Right lobe of liver (tissue), 6 donors: ENCODE results near the gene ATP5MG. TPM values are rescaled to one million over a fixed set of nuclear protein-coding genes. Genes with fewer than 3 reads are reported as not detected.

ENCODE experiments used
- ATAC-seq, 4 donors: fragments of 200-7000 bp; cut with Tn5 transposase; one replicate each; pipeline ENCODE4 v1.9.1; 2020; ENCODE audit warnings: mild to moderate bottlenecking in 4 of 4, moderate library complexity in 4 of 4
- DNase-seq, 3 donors: peaks; one replicate each; pipeline ENCODE4 v3.0.0-alpha.2; 2020
- H3K27ac ChIP-seq, 3 donors: fragments of 200-600 bp; one replicate each; pipeline ENCODE4 v1.8.0; 2022
- H3K27me3 ChIP-seq, 2 donors: fragments of 200-600 bp; one replicate each; pipeline ENCODE4 v1.8.0; 2022
- H3K36me3 ChIP-seq, 4 donors: fragments of 200-600 bp; sonication (generic) in 1 of 4; one replicate each; pipeline versions ENCODE4 v1.5.1 to v1.8.0; 2017 to 2022; ENCODE audit warnings: control low read depth in 1 of 4
- H3K4me1 ChIP-seq, 4 donors: fragments of 200-600 bp; sonication (generic) in 1 of 4; one replicate each; pipeline versions ENCODE4 v1.5.1 to v1.8.0; 2017 to 2022; ENCODE audit warnings: control low read depth in 1 of 4
- H3K4me3 ChIP-seq, 3 donors: fragments of 200-600 bp; one replicate each; pipeline ENCODE4 v1.8.0; 2022
- H3K9me3 ChIP-seq, 4 donors: fragments of 200-600 bp; sonication (generic) in 1 of 4; one replicate each; pipeline versions ENCODE4 v1.5.1 to v1.8.0; 2017 to 2022; ENCODE audit warnings: control low read depth in 1 of 4
- CTCF ChIP-seq, 4 donors: fragments of 200-600 bp in 3 of 4; fragments of 450-650 bp in 1 of 4; IDR thresholded peaks; one replicate each; pipeline versions ENCODE4 v1.5.1 to v1.8.0; 2016 to 2022; ENCODE audit warnings: antibody characterized with exemption in 4 of 4, mild to moderate bottlenecking in 2 of 4
- POLR2A ChIP-seq: fragments of 450-650 bp; IDR thresholded peaks from one replicate; pipeline ENCODE4 v1.6.1; 2017; ENCODE audit warnings: antibody characterized with exemption, mild to moderate bottlenecking
- WGBS: methylation state at CpG from one replicate; pipeline ENCODE4 v1.1.6; 2018; ENCODE audit warnings: low coverage, low lambda C conversion rate; ENCODE audit not compliant: insufficient coverage; ENCODE audit errors: missing lambda C conversion rate; 5-methylcytosine and 5-hydroxymethylcytosine counted together
- intact Hi-C, 2 donors: fragments of 100-400 bp; cut with DNase I; formaldehyde crosslinking; loops; one replicate each; pipeline versions ENCODE4 v1.11.2 to v1.14.1; 2022
- total RNA-seq, 6 experiments: library from RNA; depleted of rRNA in 2 of 6; stranded (reverse); fragments of >200 nt in 2 of 6; fragmentation: NEBNext Ultra II Directional in 3 of 6; extraction: Animal tissue kit (Norgen Biotek cat#: 25700) in 3 of 6; gene quantifications; one replicate each; pipeline versions ENCODE4 v1.1.0 to v1.2.4, GENCODE V29; 2016 to 2023
- donor health status: DM: no; HTN: yes; CAD: no.
- donor health status: DM: no; HTN: no; CAD: no.
- donor health status: DM: no; HTN: no; CAD: no.
- donor health status: DM: no; HTN: yes; CAD: no.
- donor health status: DM: no; HTN: yes; CAD: no.

Gene ATP5MG
- total RNA-seq, 6 experiments from 2014 or later: 32.6 to 127 (median 89.5) TPM

- peaks cover 0 to 2% (median 0%) of the 10 kb centered on the region in 4 donors for H3K36me3 ChIP-seq
- H3K27me3 ChIP-seq: no peaks in the 10 kb centered on the region
- intact Hi-C loops: no loop called here
- no peak overlapping the region for H3K27ac ChIP-seq
- DNase-seq: no peak
- TF ChIP-seq CTCF (IDR thresholded peaks at IDR 0.05) (no peak), POLR2A (no peak)
- peak in 2 of 4 donors; percentile 11 to 33 for ATAC-seq
- H3K4me1 ChIP-seq: peaks cover 0 to 11% (median 5%) of the 10 kb centered on the region in 4 donors
- H3K9me3 ChIP-seq: no peaks in the 10 kb centered on the region
- H3K4me3 ChIP-seq: no peak overlapping the region
Measured at GRCh38 chr11:118448294-118448693, 46.9 kb downstream of the ATP5MG start.

- peaks cover 0 to 11% (median 5%) of the 10 kb centered on the region in 4 donors for H3K4me1 ChIP-seq
- no peak overlapping the region for H3K4me3 ChIP-seq
- intact Hi-C loops: no loop called here
- H3K9me3 ChIP-seq: no peaks in the 10 kb centered on the region
- no peak overlapping the region for H3K27ac ChIP-seq
- DNase-seq: no peak
- H3K27me3 ChIP-seq: no peaks in the 10 kb centered on the region
- H3K36me3 ChIP-seq: peaks cover 0 to 2% (median 0%) of the 10 kb centered on the region in 4 donors
- WGBS: 92% methylated on average over 4 of the region's 4 CpGs
- no peak for TF ChIP-seq CTCF (IDR thresholded peaks at IDR 0.05)
- no peak for TF ChIP-seq POLR2A
- no peak for ATAC-seq
Measured at GRCh38 chr11:118449316-118449918, 48.0 kb downstream of the ATP5MG start.

- no peak overlapping the region for H3K4me3 ChIP-seq
- H3K4me1 ChIP-seq: peaks cover 0 to 11% (median 5%) of the 10 kb centered on the region in 4 donors
- DNase-seq (no peak), ATAC-seq (no peak)
- WGBS: 27% methylated on average over 1 of the region's 1 CpG
- TF ChIP-seq CTCF (IDR thresholded peaks at IDR 0.05) (no peak), POLR2A (no peak)
- peaks cover 0 to 2% (median 0%) of the 10 kb centered on the region in 4 donors for H3K36me3 ChIP-seq
- no peaks in the 10 kb centered on the region for H3K27me3 ChIP-seq
- H3K27ac ChIP-seq: no peak overlapping the region
- intact Hi-C loops: no loop called here
- no peaks in the 10 kb centered on the region for H3K9me3 ChIP-seq
Measured at GRCh38 chr11:118450451-118450850, 49.0 kb downstream of the ATP5MG start.

Other genes with a start within 250 kb of the ATP5MG start
- gene SCN4B, start 248.8 kb upstream of the ATP5MG start, total RNA-seq: under 1 TPM; 0.11 to 0.30 (median 0.23) TPM
- gene SCN2B, start 225.0 kb upstream of the ATP5MG start, total RNA-seq: not detected
- gene JAML, start 176.6 kb upstream of the ATP5MG start, total RNA-seq: 1 to 10 TPM; 1.5 to 9.1 (median 3.2) TPM
- 1 to 10 TPM; 2.7 to 9.3 (median 6.8) TPM for gene MPZL3, start 149.2 kb upstream of the ATP5MG start, total RNA-seq
- gene MPZL2, start 137.3 kb upstream of the ATP5MG start, total RNA-seq: 10 to 100 TPM; 13.0 to 32.4 (median 21.2) TPM
- gene CD3E, start 96.9 kb upstream of the ATP5MG start, total RNA-seq: 1 to 10 TPM in 2 of 6 experiments, under 1 TPM in 4; 0.55 to 1.5 (median 0.90) TPM
- under 1 TPM in 4 of 6 experiments, not detected in 2; 0.64 to 0.98 (median 0.89) TPM for gene CD3D, start 58.9 kb upstream of the ATP5MG start, total RNA-seq
- 1 to 10 TPM in 1 of 6 experiments, under 1 TPM in 5; 0.27 to 1.7 (median 0.36) TPM for gene CD3G, start 57.3 kb upstream of the ATP5MG start, total RNA-seq
- 10 to 100 TPM; 25.5 to 36.9 (median 28.5) TPM for gene UBE4A, start 42.0 kb upstream of the ATP5MG start, total RNA-seq
- 10 to 100 TPM; 15.5 to 24.9 (median 19.5) TPM for gene KMT2A, start 34.9 kb downstream of the ATP5MG start, total RNA-seq
- 10 to 100 TPM; 21.5 to 88.3 (median 50.6) TPM for gene TTC36, start 125.9 kb downstream of the ATP5MG start, total RNA-seq
- 10 to 100 TPM in 5 of 6 experiments, 1 to 10 TPM in 1; 9.2 to 31.0 (median 23.5) TPM for gene TMEM25, start 129.6 kb downstream of the ATP5MG start, total RNA-seq
- 1 to 10 TPM; 4.0 to 6.4 (median 5.2) TPM for gene IFT46, start 164.3 kb downstream of the ATP5MG start, total RNA-seq
- gene ARCN1, start 170.8 kb downstream of the ATP5MG start, total RNA-seq: 10 to 100 TPM; 58.3 to 91.7 (median 75.8) TPM
- gene PHLDB1, start 206.0 kb downstream of the ATP5MG start, total RNA-seq: 10 to 100 TPM in 1 of 6 experiments, 1 to 10 TPM in 5; 5.4 to 11.7 (median 6.3) TPM